ENCODE results near the gene SOX18. TPM values are rescaled to one million over a fixed set of nuclear protein-coding genes. Genes with fewer than 3 reads are reported as not detected.

Gene SOX18
- total RNA-seq, 1 experiment from 2014 or later: 0.21 TPM

- DNase-seq (ENCODE audit: low spot score): no peak
These were observed 19.2 kb upstream of the SOX18 start for GRCh38 chr20:64068386-64069208.

- no peak for DNase-seq (ENCODE audit: low spot score)
These were observed 18.4 kb upstream of the SOX18 start for GRCh38 chr20:64067733-64068307.

DNA sequence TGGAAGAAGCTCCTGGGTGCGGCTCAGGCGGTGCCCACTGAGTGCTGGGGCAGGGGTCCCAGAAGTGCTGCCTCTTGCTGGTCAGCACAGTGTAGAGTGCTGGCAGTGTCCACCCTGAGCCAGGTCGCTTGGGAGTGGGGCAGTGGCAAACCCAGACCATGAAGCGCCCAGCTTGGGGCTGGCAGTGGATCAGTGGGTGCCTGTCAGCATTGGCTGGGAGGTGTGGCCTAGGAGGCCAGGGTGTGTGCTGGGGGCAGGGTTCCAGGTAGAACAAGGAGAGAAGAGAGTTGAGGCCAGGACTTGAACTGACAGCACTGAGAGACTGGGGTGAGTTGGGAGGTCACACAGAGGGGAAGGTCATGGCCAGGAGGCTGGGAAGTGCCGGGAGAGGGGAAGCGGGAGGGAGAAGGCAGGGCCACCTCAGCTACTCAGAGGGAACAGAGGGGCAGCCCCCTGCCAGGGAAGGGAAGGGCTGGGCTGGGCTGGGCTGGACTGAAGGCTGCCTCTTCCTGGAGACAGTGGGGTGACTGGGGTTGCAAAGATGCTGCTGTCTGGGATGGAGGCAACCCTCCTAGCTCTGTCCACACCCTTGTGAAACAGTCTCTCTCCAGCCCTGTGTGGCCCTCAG lies 17.7 kb upstream of the SOX18 start:
- DNase-seq (ENCODE audit: low spot score): no peak

- peak; percentile 99 for DNase-seq (ENCODE audit: low spot score)
These were observed 16.5 kb upstream of the SOX18 start for GRCh38 chr20:64065974-64066343.

- no peak for DNase-seq (ENCODE audit: low spot score)
These were observed 15.9 kb upstream of the SOX18 start for GRCh38 chr20:64065062-64065973.

GRCh38 chr20:64064145-64064698 lies 14.8 kb upstream of the SOX18 start:
- peak; percentile 90 for DNase-seq (ENCODE audit: low spot score)

DNA sequence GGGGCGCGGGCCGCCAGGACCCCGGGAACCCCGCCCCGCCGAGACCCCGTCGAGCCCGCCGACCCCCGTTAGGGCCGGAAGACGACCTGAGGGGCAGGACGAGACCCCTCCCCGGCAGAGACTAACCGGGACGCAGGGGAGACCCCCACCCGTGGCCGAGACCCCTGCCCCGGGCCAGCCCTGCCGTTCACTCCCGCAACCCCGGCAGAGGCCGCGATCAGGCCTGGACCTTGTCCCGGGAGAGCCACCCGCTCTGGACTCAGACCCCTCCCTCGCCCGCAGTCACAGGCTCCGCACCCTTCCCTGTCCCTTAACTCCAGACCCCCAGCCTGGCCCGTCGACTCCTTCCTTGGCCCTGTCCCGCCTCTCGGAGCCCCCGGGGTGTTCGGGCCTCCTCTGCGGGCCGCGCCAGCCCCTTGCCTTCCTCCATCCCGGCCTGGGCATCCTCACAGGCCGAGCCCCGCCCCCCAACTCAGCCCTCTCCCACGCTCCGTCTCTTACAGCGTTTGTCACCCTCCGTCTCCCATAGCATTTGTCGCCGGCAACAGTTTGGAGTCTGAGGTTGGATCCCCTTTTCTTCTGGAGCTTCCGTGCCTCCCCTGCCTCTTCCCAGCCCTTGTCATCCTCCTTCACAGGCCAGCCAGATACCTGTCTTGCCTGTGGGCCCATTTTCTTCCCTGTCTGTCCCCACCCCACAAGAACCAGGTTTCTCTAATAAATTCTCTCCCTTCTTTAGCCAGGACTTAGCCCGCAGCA lies 14.1 kb upstream of the SOX18 start:
- no peak for DNase-seq (ENCODE audit: low spot score)

- DNase-seq (ENCODE audit: low spot score): peak; percentile 93
These were observed 13.4 kb upstream of the SOX18 start, which contains the start of gene TCEA2 for GRCh38 chr20:64062596-64063388. TSS of gene TCEA2 (plus strand) at chr20:64063198. CDS start at chr20:64063313, 115 bp downstream.

- DNase-seq (ENCODE audit: low spot score): no peak
These were observed 12.8 kb upstream of the SOX18 start for GRCh38 chr20:64062276-64062595.

- DNase-seq (ENCODE audit: low spot score): no peak
These were observed 9.1 kb upstream of the SOX18 start for GRCh38 chr20:64058536-64058935.

- DNase-seq (ENCODE audit: low spot score): peak; percentile 73
These were observed 8.4 kb upstream of the SOX18 start for GRCh38 chr20:64057628-64058498.

- DNase-seq (ENCODE audit: low spot score): no peak
These were observed 7.6 kb upstream of the SOX18 start for GRCh38 chr20:64056889-64057627.

DNA sequence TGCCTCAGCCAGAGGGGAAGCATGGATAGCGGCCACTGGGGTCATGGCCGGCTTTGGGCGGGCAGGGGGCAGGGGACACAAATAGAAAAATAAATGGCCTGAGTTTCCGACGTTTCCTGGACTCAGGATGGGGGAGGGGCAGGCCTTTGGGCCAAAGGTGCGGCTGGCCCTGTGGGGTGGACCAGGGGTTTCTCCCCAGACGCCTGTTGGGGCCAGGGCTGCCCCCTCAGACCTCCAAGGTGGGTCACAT lies 7.1 kb upstream of the SOX18 start:
- DNase-seq (ENCODE audit: low spot score): no peak

- peak; percentile 68 for DNase-seq (ENCODE audit: low spot score)
These were observed 6.6 kb upstream of the SOX18 start for GRCh38 chr20:64055893-64056638.

- DNase-seq (ENCODE audit: low spot score): no peak
These were observed 6.0 kb upstream of the SOX18 start for GRCh38 chr20:64055396-64055892.

- peak; percentile 66 for DNase-seq (ENCODE audit: low spot score)
These were observed 4.6 kb upstream of the SOX18 start for GRCh38 chr20:64053841-64054661.

All from A172 (cell line).